ENCODE data around the gene DTX4.

The DTX4 gene

DNA sequence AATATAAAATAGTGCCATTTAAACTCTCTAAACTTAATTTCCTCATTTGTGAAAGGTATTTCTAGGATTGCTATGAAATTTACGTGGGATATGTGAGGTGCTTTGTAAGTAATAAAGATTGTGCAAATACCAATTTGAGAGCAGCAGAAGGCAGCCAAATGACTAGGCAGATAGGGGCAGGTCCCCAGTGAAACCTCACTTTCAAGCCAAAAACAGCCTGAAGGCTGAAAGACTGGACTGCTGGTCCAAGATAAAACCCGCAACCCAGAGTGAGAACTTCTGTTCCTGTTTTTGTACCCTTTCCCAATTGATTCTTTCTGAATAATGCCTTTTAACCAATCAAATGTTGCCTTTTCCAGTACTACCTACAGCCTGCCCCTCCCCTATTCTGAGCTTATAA lies 7.2 kb downstream of the DTX4 start:
- no peak for DNase-seq (ENCODE audit: low read depth, low spot score)
- in situ Hi-C loops (cut with HindIII; ENCODE audit: low sequenced_read_pairs) = no loop called here
- TF ChIP-seq CTCF (IDR thresholded peaks at IDR 0.05; ENCODE audit: low read depth, low read length) = no peak
- H3K4me3 ChIP-seq (ENCODE audit: low read depth, low read length) = no peak overlapping the region

- DNase-seq (ENCODE audit: low read depth, low spot score) = no peak
- no peak overlapping the region for H3K4me3 ChIP-seq (ENCODE audit: low read depth, low read length)
- in situ Hi-C loops (cut with HindIII; ENCODE audit: low sequenced_read_pairs) = no loop called here
- no peak for TF ChIP-seq CTCF (IDR thresholded peaks at IDR 0.05; ENCODE audit: low read depth, low read length)
Observed at GRCh38 chr11:59180168-59180776, 8.3 kb downstream of the DTX4 start.

DNA sequence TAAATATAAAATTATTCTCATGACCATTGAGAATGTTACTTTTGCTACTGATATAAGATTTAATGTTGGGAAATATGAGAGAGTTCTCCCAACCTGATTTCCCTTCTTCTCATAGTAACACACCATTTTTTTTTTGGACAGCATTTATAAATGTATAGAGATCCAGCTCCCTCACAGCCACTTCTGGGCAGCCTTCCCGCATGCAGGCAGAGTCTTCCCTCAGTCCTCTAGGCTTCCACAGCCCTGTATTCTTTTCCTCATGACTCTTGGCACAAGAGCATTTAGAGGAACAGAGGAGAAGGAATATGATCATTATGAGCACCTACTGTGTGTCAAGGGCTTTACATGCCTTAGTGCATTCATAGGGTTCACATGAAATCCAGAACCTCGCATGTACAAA lies 9.0 kb downstream of the DTX4 start:
- DNase-seq (ENCODE audit: low read depth, low spot score) = no peak
- no peak overlapping the region for H3K4me3 ChIP-seq (ENCODE audit: low read depth, low read length)
- no peak for TF ChIP-seq CTCF (IDR thresholded peaks at IDR 0.05; ENCODE audit: low read depth, low read length)
- in situ Hi-C loops (cut with HindIII; ENCODE audit: low sequenced_read_pairs) = no loop called here

DNA sequence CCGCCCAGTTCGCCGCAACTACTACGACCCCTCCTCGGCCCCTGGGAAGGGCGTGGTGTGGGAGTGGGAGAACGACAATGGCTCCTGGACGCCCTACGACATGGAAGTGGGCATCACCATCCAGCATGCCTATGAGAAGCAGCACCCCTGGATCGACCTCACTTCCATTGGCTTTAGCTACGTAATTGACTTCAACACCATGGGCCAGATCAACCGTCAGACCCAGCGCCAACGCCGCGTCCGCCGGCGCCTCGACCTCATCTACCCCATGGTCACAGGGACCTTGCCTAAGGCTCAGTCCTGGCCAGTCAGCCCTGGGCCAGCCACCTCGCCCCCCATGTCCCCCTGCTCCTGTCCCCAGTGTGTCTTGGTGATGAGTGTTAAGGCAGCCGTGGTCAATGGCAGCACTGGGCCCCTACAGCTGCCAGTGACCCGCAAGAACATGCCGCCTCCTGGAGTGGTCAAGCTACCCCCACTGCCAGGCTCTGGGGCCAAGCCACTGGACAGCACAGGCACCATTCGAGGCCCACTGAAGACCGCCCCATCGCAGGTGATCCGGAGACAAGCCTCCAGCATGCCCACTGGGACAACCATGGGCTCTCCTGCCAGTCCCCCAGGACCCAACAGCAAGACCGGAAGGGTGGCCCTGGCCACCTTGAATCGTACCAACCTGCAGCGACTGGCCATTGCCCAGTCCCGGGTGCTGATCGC lies 10.0 kb downstream of the DTX4 start:
- DNase-seq (ENCODE audit: low read depth, low spot score) = no peak
- TF ChIP-seq CTCF (IDR thresholded peaks at IDR 0.05; ENCODE audit: low read depth, low read length) = no peak
- in situ Hi-C loops (cut with HindIII; ENCODE audit: low sequenced_read_pairs) = no loop called here
- H3K4me3 ChIP-seq (ENCODE audit: low read depth, low read length) = no peak overlapping the region

DNA sequence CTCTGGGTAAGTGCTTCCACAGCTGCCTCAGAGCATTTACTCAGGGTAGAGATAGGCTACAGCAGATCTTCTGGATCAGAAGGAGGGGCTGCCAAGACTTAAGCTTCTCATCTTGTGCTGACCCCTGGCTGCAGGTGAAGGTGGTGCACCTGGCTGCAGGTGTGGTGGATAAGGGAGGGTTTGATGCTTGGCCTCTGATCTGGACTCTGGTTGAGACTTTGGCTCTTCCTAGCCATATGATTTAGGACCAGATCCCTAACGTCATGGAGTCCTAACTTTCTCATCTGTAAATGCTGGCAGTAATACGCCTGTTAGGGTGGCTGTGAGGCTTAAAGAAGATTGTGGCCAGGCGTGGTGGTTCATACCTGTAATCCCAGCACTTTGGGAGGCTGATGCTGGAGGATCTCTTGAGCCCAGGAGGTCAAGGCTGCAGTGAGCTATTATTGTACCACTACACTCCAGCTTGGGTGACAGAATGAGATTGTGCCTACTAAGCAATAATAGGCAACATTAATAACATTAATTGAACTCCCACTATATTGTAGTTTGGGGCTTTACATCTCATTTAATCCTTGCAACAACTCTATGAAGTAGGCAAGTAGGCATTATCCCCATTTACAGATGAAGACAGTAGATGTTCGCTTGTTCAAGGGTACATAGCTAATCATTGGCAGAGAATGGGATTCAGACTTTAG lies 10.7 kb downstream of the DTX4 start:
- no peak overlapping the region for H3K4me3 ChIP-seq (ENCODE audit: low read depth, low read length)
- in situ Hi-C loops (cut with HindIII; ENCODE audit: low sequenced_read_pairs) = no loop called here
- TF ChIP-seq CTCF (IDR thresholded peaks at IDR 0.05; ENCODE audit: low read depth, low read length) = peak; percentile 29
- DNase-seq (ENCODE audit: low read depth, low spot score) = no peak

GRCh38 chr11:59183771-59184170 lies 11.8 kb downstream of the DTX4 start:
- no peak for DNase-seq (ENCODE audit: low read depth, low spot score)
- H3K4me3 ChIP-seq (ENCODE audit: low read depth, low read length) = no peak overlapping the region
- in situ Hi-C loops (cut with HindIII; ENCODE audit: low sequenced_read_pairs) = no loop called here
- no peak for TF ChIP-seq CTCF (IDR thresholded peaks at IDR 0.05; ENCODE audit: low read depth, low read length)
